ENCODE data around the gene ZNF311.
A peak's percentile ranks its signal among the peaks of the same experiment; 100 is the strongest.
"Not testable (repeated sequence)": the region's sequence is repeated elsewhere in the genome, so short reads cannot be mapped to it uniquely, and the experiment has no call there.

ZNF311 gene

DNA sequence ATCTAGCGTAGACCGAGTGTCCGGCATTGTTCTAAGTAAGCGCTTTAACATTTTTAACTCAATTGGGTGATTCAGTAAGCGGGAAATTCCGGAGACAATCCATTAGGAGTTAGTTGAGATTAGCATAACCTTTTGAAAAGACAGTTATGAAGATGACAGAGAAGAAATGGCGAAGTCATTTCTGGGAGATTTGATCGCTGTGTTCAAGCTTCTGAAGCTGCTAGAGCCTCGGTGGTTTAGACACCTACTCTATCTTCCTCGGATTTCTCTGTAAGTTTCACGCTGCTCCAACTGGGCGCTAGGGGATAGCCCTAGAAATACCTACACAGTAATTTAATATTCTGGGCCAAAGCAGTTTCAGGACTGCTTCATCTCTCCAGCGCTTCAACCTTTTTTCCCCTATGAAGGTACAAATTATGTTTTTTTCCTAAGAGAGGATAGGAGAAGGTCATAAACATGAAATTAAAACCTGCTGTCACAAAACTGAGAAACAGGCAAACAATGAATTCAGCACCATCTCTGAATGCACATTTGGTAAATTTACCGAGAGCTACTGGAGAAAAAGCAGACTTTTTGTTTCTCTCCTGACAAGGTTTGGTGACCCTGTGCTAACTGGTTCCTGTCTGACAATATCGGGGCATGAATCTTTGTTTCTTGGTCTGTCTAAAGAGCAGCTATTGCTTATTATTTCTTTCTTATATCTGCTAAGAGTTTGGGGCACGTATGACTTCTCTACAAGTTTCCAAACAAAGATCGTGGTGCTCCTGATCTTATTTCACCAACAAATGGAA is 22.4 kb downstream of the ZNF311 start:
- no peak for DNase-seq (ENCODE audit: low spot score)

DNA sequence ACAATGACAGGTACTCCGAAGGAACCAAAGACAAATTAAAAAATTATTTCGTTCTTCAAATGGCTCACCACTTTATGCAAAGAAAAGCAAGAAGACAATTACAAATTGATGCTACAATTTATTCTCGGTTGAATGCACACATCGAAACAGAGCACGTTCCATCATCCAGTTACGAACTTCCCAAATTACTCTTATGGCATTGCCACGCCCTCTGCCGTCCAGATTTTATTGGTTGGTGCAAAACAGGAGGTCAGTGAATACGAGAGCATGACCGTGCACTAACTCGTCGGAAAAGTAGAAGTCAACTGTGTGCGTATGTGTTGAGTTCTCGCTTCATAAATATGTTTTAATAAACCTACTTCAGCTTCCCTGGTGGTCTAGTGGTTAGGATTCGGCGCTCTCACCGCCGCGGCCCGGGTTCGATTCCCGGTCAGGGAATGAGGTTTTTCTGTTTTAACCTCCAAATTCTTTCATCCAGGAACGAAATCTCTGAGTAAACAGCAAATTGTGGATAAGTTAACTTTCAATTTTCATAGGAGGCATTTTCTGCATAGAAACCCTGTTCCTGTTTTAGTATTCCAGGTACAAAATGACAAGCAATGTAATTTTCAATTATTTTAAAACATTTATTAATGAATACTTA is 23.2 kb downstream of the ZNF311 start:
- DNase-seq (ENCODE audit: low spot score), result peak; percentile 75

DNA sequence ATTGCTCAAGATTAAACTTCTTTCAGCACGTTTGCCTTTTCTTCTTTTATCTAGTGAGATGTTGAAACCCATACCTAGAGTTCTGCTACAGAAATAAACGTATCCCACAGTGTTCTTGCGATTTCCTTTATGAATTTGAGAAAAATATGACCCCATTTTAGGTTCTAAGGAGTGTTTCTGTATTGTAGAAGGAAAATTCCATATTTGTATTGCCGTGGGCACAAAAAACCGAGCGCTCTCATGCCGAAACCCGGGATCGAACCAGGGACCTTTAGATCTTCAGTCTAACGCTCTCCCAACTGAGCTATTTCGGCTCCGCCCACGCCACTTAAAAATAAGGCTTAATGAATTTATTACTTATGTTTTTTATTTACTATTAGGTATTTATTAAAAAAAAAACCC is 23.7 kb downstream of the ZNF311 start:
- peak; percentile 46 for DNase-seq (ENCODE audit: low spot score)

DNA sequence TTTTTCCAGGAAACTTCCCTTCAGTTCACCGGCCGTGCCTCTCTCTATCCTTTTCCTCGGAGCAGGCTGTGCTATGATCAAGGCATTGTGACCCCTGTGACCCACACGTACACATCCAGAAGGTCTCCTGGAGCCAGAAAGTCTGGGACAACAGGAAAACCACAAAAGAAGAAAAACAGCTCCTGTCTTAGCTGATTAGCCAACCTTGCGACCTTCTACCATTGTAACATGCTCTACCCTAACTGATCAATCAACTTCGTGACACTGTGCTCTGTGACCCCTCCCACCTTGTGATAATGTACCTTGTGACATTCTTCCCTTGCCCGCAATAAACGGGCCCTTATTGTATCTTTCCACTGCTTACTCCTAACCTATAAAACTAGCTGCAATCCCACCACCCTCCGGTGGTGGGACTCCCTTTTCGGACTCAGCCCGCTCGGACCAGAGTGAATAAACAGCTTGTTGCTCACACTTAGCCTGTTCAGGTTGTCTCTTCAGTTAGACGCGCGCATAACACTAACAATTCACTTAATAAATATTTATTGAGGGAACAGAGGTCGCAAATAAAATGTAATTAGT is 24.2 kb downstream of the ZNF311 start:
- peak; percentile 82 for DNase-seq (ENCODE audit: low spot score)

DNA sequence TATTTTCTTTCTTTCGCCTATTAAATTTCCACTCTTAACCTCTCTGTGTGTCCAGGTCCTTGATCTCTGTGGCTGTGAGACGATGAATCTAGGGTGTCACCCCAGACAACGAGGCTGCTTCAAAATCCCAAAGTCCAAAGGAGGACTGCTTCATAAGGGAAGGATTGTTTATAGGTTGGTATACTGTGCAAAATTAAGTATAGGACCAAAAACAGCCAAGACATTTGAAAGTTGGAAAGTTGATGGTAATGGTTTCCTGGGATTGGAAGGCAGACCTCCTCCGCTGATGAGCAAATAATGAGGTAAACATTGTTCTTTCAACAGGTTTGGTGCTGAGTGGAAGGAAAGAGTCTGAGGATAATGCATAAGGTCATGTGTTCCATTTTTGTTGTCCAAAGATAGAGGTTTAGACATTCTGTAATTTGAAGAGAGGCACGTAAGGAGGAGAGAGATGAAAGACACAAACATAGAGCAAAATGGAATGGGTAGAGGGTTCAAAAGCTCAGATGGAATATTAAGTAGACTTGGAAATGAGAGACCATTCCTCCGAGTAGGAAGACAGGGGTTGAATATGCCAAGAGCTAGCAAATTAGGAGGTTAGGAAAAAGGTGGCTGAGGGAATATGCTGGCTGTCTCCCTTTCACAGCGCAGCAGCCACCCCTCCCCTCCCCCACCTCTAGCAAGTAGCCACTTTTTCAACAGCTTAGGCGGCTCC is 24.8 kb downstream of the ZNF311 start:
- DNase-seq (ENCODE audit: low spot score), result no peak

DNA sequence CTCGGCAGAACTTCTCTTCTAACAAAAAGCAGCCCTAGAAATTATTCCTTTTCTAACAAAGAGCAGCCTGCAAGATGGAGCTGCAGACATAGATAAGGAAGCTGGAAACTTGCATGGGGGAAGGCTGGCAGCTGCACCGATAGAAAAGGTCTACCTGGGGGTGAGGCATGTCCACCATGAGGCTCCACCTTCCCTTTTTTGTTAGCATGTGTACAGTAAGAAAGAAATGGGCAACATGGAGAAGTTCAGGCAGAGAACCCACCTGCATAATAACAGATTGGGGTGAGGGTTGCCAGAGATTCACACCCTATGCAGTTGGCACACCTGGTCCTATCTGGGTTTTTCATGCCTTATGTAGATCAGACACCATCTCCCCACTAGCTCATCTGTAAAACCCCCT is 25.4 kb downstream of the ZNF311 start:
- no peak for DNase-seq (ENCODE audit: low spot score)

DNA sequence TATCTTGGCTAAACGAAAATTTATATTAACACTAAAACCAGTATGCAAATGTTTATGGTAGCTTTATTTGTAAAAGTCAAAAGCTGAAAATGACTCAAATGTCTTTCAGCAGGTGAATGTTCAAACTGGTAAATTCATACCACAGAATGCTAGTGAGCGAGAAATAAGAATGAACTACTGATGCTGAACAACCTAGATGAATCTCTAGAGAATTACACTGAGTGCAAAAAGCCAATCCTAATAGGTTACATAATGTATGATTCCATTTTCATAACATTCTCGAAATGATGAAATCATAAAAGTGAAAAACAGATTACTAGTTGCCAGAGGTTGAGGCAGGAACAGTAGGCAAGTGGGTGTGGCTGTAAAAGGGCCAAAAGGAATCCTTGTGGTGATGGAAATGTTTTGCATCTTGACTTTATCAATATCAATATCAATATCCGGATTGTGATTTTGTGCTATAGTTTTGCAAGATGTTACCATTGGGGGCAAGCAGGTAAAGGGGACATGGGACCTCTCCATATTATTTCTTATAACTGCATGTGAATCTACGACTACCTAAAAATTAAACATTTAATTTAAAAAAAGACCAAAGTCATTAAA is 26.1 kb downstream of the ZNF311 start:
- no peak for DNase-seq (ENCODE audit: low spot score)

DNA sequence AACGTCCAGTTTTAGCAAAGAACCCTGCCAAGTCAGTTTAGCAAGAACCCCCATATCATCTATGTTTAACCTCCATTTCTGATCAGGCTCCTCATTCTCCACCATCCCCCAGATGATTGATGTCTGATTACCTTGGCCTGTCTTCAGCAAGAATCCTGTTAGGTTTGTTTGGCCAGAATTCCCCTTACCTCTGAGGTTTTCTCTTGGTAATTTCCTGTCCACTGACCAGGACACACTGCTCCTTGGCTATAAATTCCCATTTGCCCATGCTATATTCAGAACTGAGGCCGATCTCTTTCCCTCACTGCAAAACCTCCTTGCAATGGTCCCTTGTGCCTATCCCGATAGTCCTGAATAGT is 27.0 kb downstream of the ZNF311 start:
- no peak for DNase-seq (ENCODE audit: low spot score)

DNA sequence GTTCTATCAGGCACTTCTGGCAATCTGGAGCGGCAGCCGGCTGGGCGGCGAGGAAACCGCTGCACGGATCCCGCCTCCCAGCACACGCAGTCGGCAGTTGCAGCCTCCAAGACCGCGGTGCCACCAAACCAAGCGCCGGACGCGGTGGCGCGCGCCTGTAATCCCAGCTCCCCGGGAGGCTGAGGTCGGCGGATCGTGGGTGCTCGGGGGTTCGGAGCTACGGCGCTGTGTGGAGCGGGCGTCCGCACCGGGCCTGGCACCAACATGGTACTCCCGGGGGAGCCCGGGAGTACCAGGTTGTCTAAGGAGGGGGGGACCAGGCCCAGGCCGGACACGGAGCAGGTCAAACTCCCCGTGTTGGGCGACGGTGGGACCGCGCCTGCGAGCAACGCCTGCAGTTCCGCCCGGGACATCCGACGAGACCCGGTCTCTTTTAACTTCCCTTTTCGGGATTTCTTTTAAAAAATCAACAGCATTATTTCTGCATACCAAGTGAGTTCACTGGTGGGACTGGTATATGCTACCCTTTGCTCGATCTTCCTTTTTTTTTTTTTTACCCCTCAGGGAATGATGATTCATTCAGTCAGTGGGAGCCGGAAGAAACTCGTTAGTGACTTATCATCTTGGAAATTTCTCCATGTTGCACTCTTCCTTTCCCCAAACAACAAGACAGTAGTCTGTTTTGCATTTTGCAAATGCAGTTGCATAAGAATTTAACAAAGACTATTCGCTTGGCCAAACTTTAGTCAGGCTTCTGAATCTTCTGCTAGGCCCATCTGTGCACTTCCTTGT is 27.6 kb downstream of the ZNF311 start:
- no peak for DNase-seq (ENCODE audit: low spot score)

DNA sequence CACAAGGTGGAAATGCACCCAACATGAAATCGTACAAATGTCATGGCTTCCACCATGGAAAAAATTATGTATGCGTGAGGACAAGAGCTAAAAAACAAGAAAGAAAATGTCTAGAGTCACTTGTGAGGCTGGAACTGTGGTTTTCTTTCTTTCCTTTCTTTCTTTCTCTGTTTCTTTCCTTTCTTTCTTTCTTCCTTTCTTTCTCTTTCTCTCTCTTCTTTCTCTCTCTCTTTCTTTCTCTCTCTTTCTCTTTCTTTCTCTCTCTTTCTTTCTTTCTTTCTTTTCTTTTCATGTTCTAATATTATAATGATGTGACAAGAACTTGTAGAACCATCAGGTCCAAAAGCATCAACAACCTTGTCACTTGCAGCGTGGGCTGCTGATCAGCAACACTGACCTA is 28.4 kb downstream of the ZNF311 start:
- DNase-seq (ENCODE audit: low spot score), result no peak

DNA sequence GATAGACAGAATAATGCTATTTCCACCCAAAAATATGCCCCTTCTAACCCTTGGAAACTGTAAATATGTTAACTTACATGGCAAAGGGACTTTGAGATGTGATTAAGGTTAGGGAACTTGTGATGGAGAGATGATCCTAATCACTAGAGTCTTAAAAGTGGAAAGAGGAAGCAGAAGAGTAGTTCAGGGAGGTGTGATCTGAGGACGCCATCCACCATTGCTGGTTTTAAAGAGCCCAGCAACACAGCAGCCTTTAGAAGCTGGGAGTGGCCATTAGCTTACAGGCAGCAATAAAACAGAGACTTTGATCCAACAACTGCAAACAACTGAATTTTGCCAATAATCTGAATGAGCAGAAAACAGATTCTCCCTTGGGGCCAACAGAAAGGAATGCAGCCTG is 30.6 kb downstream of the ZNF311 start:
- no peak for DNase-seq (ENCODE audit: low spot score)

DNA sequence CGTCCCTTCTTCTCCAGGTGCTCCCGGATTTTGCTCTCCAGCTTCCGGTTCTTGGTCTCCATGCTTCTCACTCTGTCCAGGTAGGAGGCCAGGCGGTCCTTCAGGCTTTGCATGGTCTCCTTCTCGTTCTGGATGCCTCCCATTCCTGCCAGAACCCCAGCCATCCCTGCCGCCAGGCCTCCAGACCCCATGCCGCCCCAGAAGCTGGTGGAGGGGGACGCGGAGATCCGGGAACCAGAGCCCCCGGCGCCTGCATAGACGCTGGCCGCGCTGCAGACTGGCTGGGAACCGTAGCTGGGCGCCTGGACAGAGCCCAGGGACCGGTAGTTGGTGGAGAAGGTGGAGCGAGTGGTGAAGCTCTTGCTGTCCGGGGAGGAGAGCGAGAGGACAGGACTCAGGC is 35.1 kb downstream of the ZNF311 start:
- not testable (repeated sequence) for DNase-seq (ENCODE audit: low spot score)

DNA sequence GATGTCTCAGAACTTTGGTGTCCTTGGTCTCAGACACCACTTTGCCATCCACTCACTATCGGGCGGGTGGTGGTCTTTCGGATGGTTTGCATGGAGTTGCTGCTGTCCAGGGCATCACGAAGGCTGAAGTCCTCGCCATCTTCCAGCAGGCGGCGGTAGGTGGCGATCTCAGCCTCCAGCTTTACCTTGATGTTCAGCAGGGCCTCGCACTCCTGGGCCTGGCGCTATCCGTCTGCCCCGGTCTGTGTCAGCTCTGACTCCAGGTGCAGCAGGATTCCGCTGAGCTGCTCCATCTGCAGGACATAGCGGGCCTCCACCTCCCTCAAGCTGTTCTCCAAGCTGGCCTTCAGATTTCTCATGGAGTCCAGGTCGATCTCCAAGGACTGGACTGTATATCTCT is 36.0 kb downstream of the ZNF311 start:
- no peak for DNase-seq (ENCODE audit: low spot score)

DNA sequence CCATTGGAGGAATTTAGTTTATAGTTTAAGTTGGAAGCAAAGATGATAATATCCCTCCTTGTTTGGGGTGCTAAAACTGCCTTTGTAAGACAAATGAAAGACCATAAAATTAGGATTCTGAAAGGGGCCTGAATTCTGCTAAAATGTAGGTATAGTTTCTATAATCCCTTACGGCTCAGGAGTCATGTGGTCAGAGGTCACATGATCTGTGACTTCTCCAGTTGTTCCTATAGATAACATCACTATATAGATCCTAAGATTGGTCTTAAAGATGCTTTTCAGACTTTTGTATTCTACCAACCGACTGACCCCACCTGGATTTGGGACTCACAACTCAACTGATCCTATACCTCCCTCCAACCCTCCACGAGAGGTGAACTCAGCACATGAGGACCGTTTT is 36.6 kb downstream of the ZNF311 start:
- DNase-seq (ENCODE audit: low spot score), result no peak

DNA sequence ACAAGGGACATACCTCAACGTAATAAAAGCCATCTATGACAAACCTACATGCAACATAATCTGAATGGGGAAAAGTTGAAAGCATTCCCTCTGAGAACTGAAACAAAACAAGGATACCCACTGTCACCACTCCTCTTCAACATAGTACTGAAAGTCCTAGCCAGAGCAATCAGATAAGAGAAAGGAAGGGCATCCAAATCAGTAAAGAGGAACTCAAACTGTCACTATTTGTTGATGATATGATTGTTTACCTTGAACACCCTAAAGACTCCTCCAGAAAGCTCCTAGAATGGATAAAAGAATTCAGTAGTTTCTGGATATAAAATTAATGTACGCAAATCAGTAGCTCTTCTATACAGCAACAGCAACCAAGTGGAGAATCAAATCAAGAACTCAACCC is 39.4 kb downstream of the ZNF311 start:
- DNase-seq (ENCODE audit: low spot score), result no peak

DNA sequence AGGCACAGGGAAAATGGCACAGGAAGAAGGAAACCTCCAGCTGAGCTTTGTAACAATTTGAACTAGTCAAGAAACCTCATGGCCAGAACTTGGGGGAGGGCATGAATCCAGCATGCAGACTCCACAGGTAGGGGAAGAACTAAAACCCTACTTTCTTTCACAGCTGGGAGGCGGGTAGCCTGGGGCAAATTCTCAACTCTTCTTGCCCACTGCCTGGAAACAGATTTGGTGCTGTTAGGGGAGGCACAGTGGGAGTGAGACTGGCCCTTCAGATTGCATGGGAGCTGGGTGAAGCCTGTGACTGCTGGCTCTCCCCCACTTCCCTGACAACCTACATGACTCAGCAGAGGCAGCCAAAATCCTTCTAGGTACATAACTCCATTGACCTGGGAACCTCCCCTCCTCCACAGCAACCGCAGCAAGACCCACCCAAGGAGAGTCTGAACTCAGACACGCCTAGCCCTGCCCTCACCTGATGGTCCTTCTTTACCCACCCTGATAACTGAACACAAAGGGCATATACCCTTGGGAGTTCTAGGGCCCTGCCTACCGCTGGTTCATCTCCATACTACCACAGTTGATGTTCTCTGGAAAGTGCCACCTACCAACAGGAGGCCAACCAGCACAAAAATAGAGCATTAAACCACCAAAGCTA is 44.1 kb downstream of the ZNF311 start:
- DNase-seq (ENCODE audit: low spot score), result no peak

DNA sequence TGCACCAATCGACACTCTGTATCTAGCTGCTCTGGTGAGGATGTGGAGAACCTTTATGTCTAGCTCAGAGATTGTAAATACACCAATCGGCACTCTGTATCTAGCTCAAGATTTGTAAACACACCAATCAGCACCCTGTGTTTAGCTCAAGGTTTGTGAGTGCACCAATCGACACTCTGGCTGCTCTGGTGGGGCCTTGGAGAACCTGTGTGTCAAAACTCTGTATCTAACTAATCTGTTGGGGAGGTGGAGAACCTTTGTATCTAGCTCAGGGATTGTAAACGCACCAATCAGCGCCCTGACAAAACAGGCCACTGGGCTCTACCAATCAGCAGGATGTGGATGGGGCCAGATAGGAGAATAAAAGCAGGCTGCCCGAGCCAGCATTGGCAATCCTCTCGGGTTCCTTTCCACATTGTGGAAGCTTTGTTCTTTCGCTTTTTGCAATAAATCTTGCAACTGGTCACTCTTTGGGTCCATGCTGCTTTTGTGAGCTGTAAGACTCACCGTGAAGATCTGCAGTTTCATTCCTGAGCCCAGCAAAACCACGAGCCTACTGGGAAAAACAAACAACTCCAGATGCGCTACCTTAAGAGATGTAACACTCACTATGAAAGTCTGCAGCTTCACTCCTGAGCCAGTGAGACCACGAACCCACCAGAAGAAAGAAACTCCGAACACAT is 46.4 kb downstream of the ZNF311 start:
- DNase-seq (ENCODE audit: low spot score), result not testable (repeated sequence)

DNA sequence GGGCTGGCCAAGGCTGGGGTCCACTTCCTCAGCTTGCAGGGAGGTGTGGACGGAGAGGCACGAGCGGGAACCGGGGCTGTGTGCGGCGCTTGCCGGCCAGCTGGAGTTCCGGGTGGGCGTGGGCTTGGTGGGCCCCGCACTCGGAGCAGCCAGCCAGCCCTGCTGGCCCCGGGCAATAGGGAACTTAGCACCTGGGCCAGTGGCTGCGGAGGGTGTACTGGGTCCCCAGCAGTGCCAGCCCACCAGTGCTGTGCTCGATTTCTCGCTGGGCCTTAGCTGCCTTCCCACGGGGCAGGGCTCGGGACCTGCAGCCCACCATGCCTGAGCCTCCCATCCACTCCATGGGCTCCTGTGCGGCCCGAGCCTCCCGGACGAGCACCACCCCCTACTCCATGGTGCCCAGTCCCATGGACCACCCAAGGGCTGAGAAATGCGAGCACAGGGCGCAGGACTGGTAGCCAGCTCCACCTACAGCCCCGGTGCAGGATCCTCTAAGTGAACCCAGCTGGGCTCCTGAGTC is 47.3 kb downstream of the ZNF311 start:
- not testable (repeated sequence) for DNase-seq (ENCODE audit: low spot score)

DNA sequence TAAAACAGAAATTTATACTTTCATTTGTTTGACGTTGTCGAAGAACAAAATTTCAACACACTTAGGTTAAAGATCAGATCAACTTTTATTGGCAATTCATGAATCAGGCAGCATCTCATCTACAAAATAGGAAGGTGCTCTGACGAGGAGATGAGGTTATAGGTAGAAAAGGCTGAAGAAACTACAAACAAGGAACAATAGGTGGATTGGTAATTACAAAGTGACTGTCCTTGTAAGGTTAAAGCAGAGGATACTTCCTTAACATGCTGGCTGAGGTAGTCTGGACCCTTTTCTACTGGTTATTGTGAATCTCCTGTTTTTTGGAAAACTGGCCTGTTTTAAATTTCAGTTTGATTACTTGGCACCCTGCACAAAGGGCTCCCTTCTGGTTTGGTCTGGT is 48.8 kb downstream of the ZNF311 start:
- DNase-seq (ENCODE audit: low spot score), result no peak

DNA sequence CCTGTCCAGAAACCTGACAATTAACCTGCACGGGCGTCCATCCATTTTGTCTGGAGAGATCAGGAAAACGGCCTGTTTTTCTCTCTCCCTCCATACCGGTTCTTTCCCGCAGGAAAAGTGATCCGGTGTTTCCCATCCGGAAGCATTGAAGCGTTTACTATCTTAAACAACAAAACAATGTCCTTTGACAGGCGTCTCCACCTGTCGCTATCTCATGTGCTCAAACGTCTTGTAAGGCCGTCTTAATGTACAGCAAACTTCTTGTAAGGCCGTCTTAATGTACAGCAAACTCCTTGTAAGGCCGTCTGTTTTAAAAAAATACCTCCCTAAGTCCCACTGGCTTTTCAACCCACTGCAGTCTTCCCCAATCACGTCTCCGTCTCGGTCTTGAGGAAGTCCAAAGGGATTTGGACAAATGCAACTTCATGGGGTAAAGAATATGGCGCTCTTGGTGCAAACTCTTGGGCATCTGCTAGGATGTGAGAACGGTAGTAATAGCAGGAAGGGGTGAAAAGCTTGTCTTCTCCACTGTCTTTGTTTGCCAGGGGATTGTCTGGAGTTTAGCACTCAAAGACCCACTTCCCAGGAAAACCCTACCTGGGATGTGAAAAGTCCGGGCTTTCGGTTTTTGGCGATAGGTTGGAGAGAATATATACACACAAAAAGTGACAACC is 51.4 kb downstream of the ZNF311 start:
- no peak for DNase-seq (ENCODE audit: low spot score)
